HepG2 (cell line): ENCODE results near the gene AGTRAP. TPM values are rescaled to one million over a fixed set of nuclear protein-coding genes. Genes with fewer than 3 reads are reported as not detected.

Experiments used
- JDP2 ChIP-seq: sonication (generic); formaldehyde crosslinking; IDR thresholded peaks from 2 replicates; pipeline ENCODE4 v1.8.1; 2022; ENCODE audit warnings: missing genetic modification reagents, borderline replicate concordance
- NCOR1 ChIP-seq: fragments of 200-600 bp; sonication (generic); IDR thresholded peaks from 2 replicates; pipeline ENCODE4 v1.7.0; 2017; ENCODE audit warnings: antibody characterized with exemption, low read length, borderline replicate concordance
- NFAT5 ChIP-seq: sonication (generic); formaldehyde crosslinking; IDR thresholded peaks from 2 replicates; pipeline ENCODE4 v1.4.0; 2020; ENCODE audit warnings: missing genetic modification reagents
- NFE2L2 ChIP-seq: fragments of 150-350 bp; IDR thresholded peaks from 2 replicates; pipeline ENCODE4 v1.6.1; 2014; ENCODE audit warnings: low read length
- NR2F1 ChIP-seq, 2 experiments: fragments of 450-650 bp in 1 of 2; formaldehyde crosslinking in 1 of 2; IDR thresholded peaks; 2 replicates each; pipeline versions ENCODE4 v1.5.0 to v1.6.1; 2016 to 2020; ENCODE audit warnings: mild to moderate bottlenecking in 1 of 2, missing compliant biosample characterization in 1 of 2, missing genetic modification reagents in 1 of 2, moderate library complexity in 1 of 2
- PRMT3 ChIP-seq: sonication (generic); formaldehyde crosslinking; IDR thresholded peaks from 2 replicates; pipeline ENCODE4 v1.8.1; 2022; ENCODE audit warnings: low read depth, mild to moderate bottlenecking, moderate library complexity, missing genetic modification reagents, borderline replicate concordance
- SNAPC4 ChIP-seq: sonication (generic); formaldehyde crosslinking; IDR thresholded peaks from 2 replicates; pipeline ENCODE4 v1.4.0; 2020; ENCODE audit warnings: mild to moderate bottlenecking, missing genetic modification reagents
- SP2 ChIP-seq: sonication (generic); formaldehyde crosslinking; IDR thresholded peaks from 2 replicates; pipeline ENCODE4 v1.5.1; 2020; ENCODE audit warnings: mild to moderate bottlenecking, missing genetic modification reagents
- TAF1 ChIP-seq: sonication (generic); formaldehyde crosslinking; IDR thresholded peaks from 2 replicates; pipeline ENCODE4 v1.4.0; 2020; ENCODE audit warnings: missing genetic modification reagents
- TBP ChIP-seq: sonication (generic); formaldehyde crosslinking; IDR thresholded peaks from 2 replicates; pipeline ENCODE4 v1.5.0; 2020; ENCODE audit warnings: missing genetic modification reagents
- TBX2 ChIP-seq: sonication (generic); formaldehyde crosslinking; IDR thresholded peaks from 2 replicates; pipeline ENCODE4 v1.5.0; 2020; ENCODE audit warnings: missing genetic modification reagents, mild to moderate bottlenecking, borderline replicate concordance
- TCF12 ChIP-seq, 2 experiments: fragments of 450-650 bp in 1 of 2; sonication (generic) in 1 of 2; formaldehyde crosslinking in 1 of 2; IDR thresholded peaks; 2 replicates each; pipeline versions ENCODE4 v1.6.1 to v1.8.0; 2017 to 2022; ENCODE audit warnings: antibody characterized with exemption in 1 of 2, mild to moderate bottlenecking in 1 of 2, missing genetic modification reagents in 1 of 2, moderate library complexity in 1 of 2
- ZNF503 ChIP-seq: sonication (generic); formaldehyde crosslinking; IDR thresholded peaks from 2 replicates; pipeline ENCODE4 v1.4.0; 2020; ENCODE audit warnings: missing genetic modification reagents
- ZNF772 ChIP-seq: sonication (generic); formaldehyde crosslinking; IDR thresholded peaks from 2 replicates; pipeline ENCODE4 v1.5.0; 2020; ENCODE audit warnings: mild to moderate bottlenecking, missing genetic modification reagents
- polyA plus RNA-seq, 8 experiments: library from polyadenylated mRNA; depleted of rRNA in 3 of 8; stranded (reverse) in 7 of 8; unstranded in 1 of 8; fragments of >200 nt; fragmentation: Illumina TruSeq in 4 of 8; extraction: Trizol in 4 of 8; gene quantifications; 2 replicates each; pipeline versions ENCODE4 v1.2.1 to v1.2.3, GENCODE V29; 2011 to 2016; ENCODE audit warnings: low read depth in 4 of 8, missing spikeins in 1 of 8, mixed read lengths in 1 of 8; ENCODE audit not compliant: insufficient read depth in 1 of 8
- total RNA-seq, 5 experiments: library from RNA; depleted of rRNA; stranded (reverse); fragments of >200 nt; fragmentation: Illumina TruSeq; extraction: Trizol; gene quantifications; 2 replicates each; pipeline ENCODE4 v1.2.3, GENCODE V29; 2016; ENCODE audit warnings: low read depth in 1 of 5
- TF ChIP-seq, protein P1 (sequence below): sonication (generic); formaldehyde crosslinking; IDR thresholded peaks from 2 replicates; pipeline ENCODE4 v1.8.0; 2023; ENCODE audit warnings: mild to moderate bottlenecking, missing genetic modification reagents

Gene AGTRAP
- total and polyA plus RNA-seq, 2 of the 13 experiments (the other 11 are each of a cell fraction or from before 2014, with no cell fraction given): 28.3 to 32.0 TPM

DNA sequence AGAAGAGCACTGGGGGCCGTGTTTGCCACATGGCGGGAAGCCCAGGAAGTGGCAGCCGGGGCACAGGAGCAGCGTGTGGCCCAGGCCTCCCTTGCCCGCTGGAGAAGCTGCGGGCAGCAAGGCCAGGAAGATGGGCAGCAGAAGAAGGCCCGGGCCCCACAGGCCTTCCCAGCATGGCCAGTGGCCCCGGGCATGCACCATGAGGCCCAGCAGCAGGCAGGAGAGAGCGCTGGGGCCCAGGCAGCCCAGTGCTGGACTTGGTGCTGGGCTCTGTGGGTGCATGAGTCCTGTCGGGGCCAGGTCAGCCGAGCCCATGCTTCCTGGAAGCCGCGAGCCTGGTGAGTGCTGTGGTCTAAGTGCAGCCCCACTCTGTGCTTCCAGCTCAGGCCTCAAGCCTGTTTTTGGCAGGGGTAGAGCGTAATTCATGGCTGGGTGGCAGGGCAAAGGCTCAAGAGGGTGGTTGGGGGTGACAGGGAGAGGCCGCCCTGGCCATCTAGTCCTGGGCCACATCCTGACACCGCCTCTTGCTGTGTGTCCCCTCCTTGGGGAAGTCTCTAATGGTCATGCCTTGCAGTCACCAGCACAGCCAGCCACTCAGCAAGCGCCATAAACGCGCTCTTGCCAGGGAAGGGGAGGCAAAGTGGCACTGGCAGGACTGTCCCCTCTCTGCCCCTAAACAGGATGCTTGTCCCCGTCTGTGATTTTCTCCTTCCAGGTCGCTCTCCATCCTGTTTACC is 48.5 kb downstream of the AGTRAP start (continued):
- TF ChIP-seq NFAT5 (no peak), JDP2 (no peak), ZNF503 (CRISPR knock-in tag) (no peak), ZNF772 (CRISPR knock-in tag) (0 out of 2 replicates have a peak, but pooled peaks have one; percentile 7), TCF12 (IDR thresholded peaks at IDR 0.05) (no peak), TCF12 (CRISPR knock-in tag; IDR thresholded peaks at IDR 0.05) (no peak), SNAPC4 (CRISPR knock-in tag) (no peak), NR2F1 (CRISPR knock-in tag; IDR thresholded peaks at IDR 0.05) (no peak), PRMT3 (no peak), TBX2 (CRISPR knock-in tag) (no peak; the same call in 1 of the 2 replicates), SP2 (CRISPR knock-in tag) (no peak), NCOR1 (no peak), TBP (no peak), TAF1 (CRISPR knock-in tag) (no peak), NFE2L2 (no peak)
- TF ChIP-seq, protein P1, sequence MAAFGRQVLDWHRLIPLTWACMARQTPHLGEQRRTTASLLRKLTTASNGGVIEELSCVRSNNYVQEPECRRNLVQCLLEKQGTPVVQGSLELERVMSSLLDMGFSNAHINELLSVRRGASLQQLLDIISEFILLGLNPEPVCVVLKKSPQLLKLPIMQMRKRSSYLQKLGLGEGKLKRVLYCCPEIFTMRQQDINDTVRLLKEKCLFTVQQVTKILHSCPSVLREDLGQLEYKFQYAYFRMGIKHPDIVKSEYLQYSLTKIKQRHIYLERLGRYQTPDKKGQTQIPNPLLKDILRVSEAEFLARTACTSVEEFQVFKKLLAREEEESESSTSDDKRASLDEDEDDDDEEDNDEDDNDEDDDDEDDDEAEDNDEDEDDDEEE: no peak
